8988T (cell line): Measurements from ENCODE around the gene COX7A1.
"Not testable (repeated sequence)": the region's sequence is repeated elsewhere in the genome, so short reads cannot be mapped to it uniquely, and the experiment has no call there.

Experiments used
- DNase-seq: peaks from one replicate; pipeline ENCODE4 v3.0.0; 2011

COX7A1 gene

GRCh38 chr19:36152352-36153091 is at the start of gene COX7A1:
Gene COX7A1 (minus strand): TSS chr19:36152447. CDS start chr19:36152407, 40 bp downstream.
- DNase-seq: no peak

- DNase-seq: no peak
These were observed 49.4 kb upstream of the COX7A1 start for GRCh38 chr19:36201684-36202083.

GRCh38 chr19:36198119-36198518 is 45.9 kb upstream of the COX7A1 start:
- DNase-seq: no peak

- no peak for DNase-seq
These were observed 44.0 kb upstream of the COX7A1 start for GRCh38 chr19:36196249-36196648.

- not testable (repeated sequence) for DNase-seq
These were observed 34.5 kb upstream of the COX7A1 start for GRCh38 chr19:36186722-36187121.

- no peak for DNase-seq
These were observed 31.0 kb upstream of the COX7A1 start for GRCh38 chr19:36183245-36183628.

GRCh38 chr19:36182612-36183244 is 30.5 kb upstream of the COX7A1 start:
- DNase-seq: no peak

GRCh38 chr19:36179077-36179476 is 26.8 kb upstream of the COX7A1 start:
- not testable (repeated sequence) for DNase-seq

GRCh38 chr19:36173846-36174245 is 21.6 kb upstream of the COX7A1 start:
- DNase-seq: not testable (repeated sequence)

GRCh38 chr19:36172852-36173251 is 20.6 kb upstream of the COX7A1 start:
- DNase-seq: no peak

- DNase-seq: no peak
These were observed 17.0 kb upstream of the COX7A1 start for GRCh38 chr19:36169084-36169760.

GRCh38 chr19:36163813-36164212 is 11.6 kb upstream of the COX7A1 start:
- DNase-seq: no peak

GRCh38 chr19:36160821-36161596 is 8.8 kb upstream of the COX7A1 start:
- DNase-seq: peak; percentile 3

GRCh38 chr19:36153126-36153525 is 879 bp upstream of the COX7A1 start:
- no peak for DNase-seq

GRCh38 chr19:36152019-36152351 is 262 bp downstream of the COX7A1 start:
- no peak for DNase-seq

GRCh38 chr19:36151144-36152018 is 866 bp downstream of the COX7A1 start:
- no peak for DNase-seq

GRCh38 chr19:36150586-36150985 is 1.7 kb downstream of the COX7A1 start:
- DNase-seq: no peak

- DNase-seq: no peak
These were observed 2.4 kb downstream of the COX7A1 start for GRCh38 chr19:36149673-36150406.

- no peak for DNase-seq
These were observed 7.6 kb downstream of the COX7A1 start for GRCh38 chr19:36144624-36145023.

GRCh38 chr19:36142496-36142895 is 9.8 kb downstream of the COX7A1 start:
- DNase-seq: no peak

- no peak for DNase-seq
These were observed 10.2 kb downstream of the COX7A1 start for GRCh38 chr19:36142046-36142445.
